SK-N-SH (cell line): ENCODE data around the gene CPNE2. TPM values are rescaled to one million over a fixed set of nuclear protein-coding genes. Genes with fewer than 3 reads are reported as not detected.

Experiments used
- CTCF ChIA-PET: fragments of 300-600, 350-600 bp; formaldehyde crosslinking; extraction: SDS; loops from one replicate; lab custom pipeline; 2021; lab: Yijun Ruan, JAX
- POLR2A ChIA-PET: fragments of 350-600 bp; sonication (Branson Sonifier 250); formaldehyde crosslinking; extraction: SDS; loops from one replicate; lab custom pipeline; 2020; ENCODE audit warnings: antibody characterized with exemption, inconsistent platforms; lab: Yijun Ruan, JAX
- DNase-seq: peaks from one replicate; pipeline ENCODE4 v3.0.0; 2012
- H2AFZ ChIP-seq: fragments of 200-600 bp; sonication (generic); 2 replicates; pipeline ENCODE4 v1.8.1; 2016; ENCODE audit warnings: antibody characterized with exemption, mild to moderate bottlenecking, low read depth
- H3F3A ChIP-seq: fragments of 200-600 bp; sonication (generic); replicated peaks from 2 replicates; pipeline ENCODE3; 2016; ENCODE audit warnings: antibody characterized with exemption, mild to moderate bottlenecking; ENCODE audit not compliant: insufficient read depth
- H3K27ac ChIP-seq, 2 experiments: fragments of 200-500 bp in 1 of 2; fragments of 200-600 bp in 1 of 2; sonication (Bioruptor generic) in 1 of 2; sonication (generic), shearing (Covaris generic) in 1 of 2; 2 replicates each; pipeline versions ENCODE4 v1.5.1 to v1.6.1; 2014 to 2016; ENCODE audit warnings: low read depth in 2 of 2, inconsistent platforms in 1 of 2, low read length in 1 of 2, mild to moderate bottlenecking in 1 of 2, mixed read lengths in 1 of 2
- H3K27me3 ChIP-seq: fragments of 200-600 bp; sonication (generic), shearing (Covaris generic); 2 replicates; pipeline ENCODE4 v1.6.1; 2016; ENCODE audit warnings: mixed run types; ENCODE audit not compliant: insufficient read depth
- H3K36me3 ChIP-seq, 2 experiments: fragments of 200-500 bp in 1 of 2; fragments of 200-600 bp in 1 of 2; sonication (Bioruptor generic) in 1 of 2; sonication (generic) in 1 of 2; replicated peaks in 1 of 2; 2 replicates each; pipeline versions ENCODE3 to v1.5.1; 2014 to 2016; ENCODE audit warnings: low read length in 1 of 2, mild to moderate bottlenecking in 1 of 2; ENCODE audit not compliant: insufficient read depth in 2 of 2, control insufficient read depth in 1 of 2
- H3K4me1 ChIP-seq, 2 experiments: fragments of 200-500 bp in 1 of 2; fragments of 200-600 bp in 1 of 2; sonication (Bioruptor generic) in 1 of 2; sonication (generic), shearing (Covaris generic) in 1 of 2; 2 replicates each; pipeline versions ENCODE4 v1.5.1 to v1.6.1; 2014 to 2016; ENCODE audit warnings: low read depth in 1 of 2, low read length in 1 of 2, mixed run types in 1 of 2; ENCODE audit not compliant: insufficient read depth in 2 of 2, control insufficient read depth in 1 of 2
- H3K4me2 ChIP-seq: fragments of 200-600 bp; sonication (generic), shearing (Covaris generic); 2 replicates; pipeline ENCODE4 v1.6.1; 2017; ENCODE audit warnings: mixed run types
- H3K4me3 ChIP-seq, 2 experiments: fragments of 200-500 bp in 1 of 2; fragments of 200-600 bp in 1 of 2; sonication (Bioruptor generic) in 1 of 2; sonication (generic), shearing (Covaris generic) in 1 of 2; 2 replicates each; pipeline versions ENCODE4 v1.5.1 to v1.8.1; 2014 to 2016; ENCODE audit warnings: low read depth in 2 of 2, inconsistent platforms in 1 of 2, low read length in 1 of 2, mild to moderate bottlenecking in 1 of 2, mixed read lengths in 1 of 2, moderate library complexity in 1 of 2
- H3K79me2 ChIP-seq: fragments of 200-600 bp; sonication (generic); 2 replicates; pipeline ENCODE4 v1.8.1; 2017; ENCODE audit warnings: mild to moderate bottlenecking; ENCODE audit not compliant: insufficient read depth
- H3K9ac ChIP-seq: fragments of 200-600 bp; sonication (generic); 2 replicates; pipeline ENCODE4 v1.6.1; 2017; ENCODE audit warnings: mixed run types
- H3K9me2 ChIP-seq: fragments of 200-600 bp; sonication (generic); 2 replicates; pipeline ENCODE4 v1.6.1; 2017; ENCODE audit warnings: mixed run types
- H3K9me3 ChIP-seq: fragments of 200-600 bp; sonication (generic); 2 replicates; pipeline ENCODE4 v1.6.1; 2017; ENCODE audit warnings: mixed run types, mild to moderate bottlenecking, moderate library complexity
- H4K20me1 ChIP-seq: fragments of 200-600 bp; sonication (generic); 2 replicates; pipeline ENCODE4 v1.6.1; 2017; ENCODE audit warnings: mild to moderate bottlenecking, mixed run types; ENCODE audit not compliant: insufficient read depth
- ELF1 ChIP-seq: IDR thresholded peaks from 2 replicates; pipeline ENCODE4 v1.4.0; 2012
- FOSL2 ChIP-seq: IDR thresholded peaks from 2 replicates; pipeline ENCODE4 v1.4.0; 2012; ENCODE audit warnings: low read depth, mild to moderate bottlenecking, moderate library complexity, borderline replicate concordance
- FOXM1 ChIP-seq: IDR thresholded peaks from 2 replicates; pipeline ENCODE4 v1.4.0; 2012; ENCODE audit warnings: low read depth, mild to moderate bottlenecking
- MXI1 ChIP-seq: IDR thresholded peaks from 2 replicates; pipeline ENCODE4 v1.6.1; 2012; ENCODE audit warnings: mild to moderate bottlenecking, low read depth, low read length, improper control_type of control experiment
- POLR2AphosphoS5 ChIP-seq: IDR thresholded peaks from 2 replicates; pipeline ENCODE4 v1.6.1; 2012; ENCODE audit warnings: low read depth, low read length
- RCOR1 ChIP-seq: fragments of 150-350 bp; IDR thresholded peaks from 2 replicates; pipeline ENCODE4 v1.6.1; 2017; ENCODE audit warnings: antibody characterized with exemption, low read length
- WGBS: methylation state at CpG from one replicate; pipeline ENCODE4 v1.1.6; 2017; ENCODE audit warnings: low lambda C conversion rate; 5-methylcytosine and 5-hydroxymethylcytosine counted together
- polyA plus RNA-seq, 3 experiments: library from polyadenylated mRNA; depleted of rRNA; stranded (reverse); fragments of >200 nt; gene quantifications; 2 replicates each; pipeline ENCODE4 v1.2.3, GENCODE V29; 2012
- TF ChIP-seq, protein P1 (sequence below): IDR thresholded peaks from 2 replicates; pipeline ENCODE4 v1.4.0; 2012; ENCODE audit warnings: low read depth, borderline replicate concordance
- TF ChIP-seq, protein P2 (sequence below): IDR thresholded peaks from 2 replicates; pipeline ENCODE4 v1.4.0; 2012; ENCODE audit warnings: low read depth, borderline replicate concordance
- TF ChIP-seq, protein P3 (sequence below): IDR thresholded peaks from 2 replicates; pipeline ENCODE4; 2012
- TF ChIP-seq, protein P4 (sequence below): fragments of 150-350 bp; IDR thresholded peaks from 2 replicates; pipeline ENCODE4 v1.6.1; 2016; ENCODE audit warnings: mild to moderate bottlenecking, low read depth, low read length

Gene CPNE2
- polyA plus RNA-seq, 1 of the 3 experiments (the other 2 are of a cell fraction) = 73.0 TPM

DNA sequence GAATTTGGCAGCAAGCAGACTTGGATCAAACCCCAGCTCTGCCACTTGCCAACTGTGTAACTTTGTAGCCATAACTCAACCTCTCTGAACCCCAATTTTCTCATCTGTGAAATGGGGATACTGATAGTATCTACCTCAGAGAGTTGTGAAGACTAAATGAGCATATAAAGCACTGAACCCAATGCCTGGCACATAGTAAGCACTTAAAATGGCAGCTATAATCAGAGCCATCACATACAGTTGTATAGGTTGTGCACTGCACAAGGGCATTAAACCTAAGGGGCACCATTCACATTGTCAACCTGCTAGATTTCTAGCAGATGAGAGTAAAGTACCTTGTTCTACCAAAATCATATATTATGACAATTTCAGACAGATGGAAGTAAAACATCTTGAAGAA, 10.6 kb upstream of the CPNE2 start:
- CTCF ChIA-PET = interaction anchor here (1.4 to 4.2 kb wide), 2 partner anchors 89 to 218 kb away, joined by 3 to 25 read pairs; no protein-coding TSS in a partner anchor
- H3K4me2 ChIP-seq = no peak overlapping the region

DNA sequence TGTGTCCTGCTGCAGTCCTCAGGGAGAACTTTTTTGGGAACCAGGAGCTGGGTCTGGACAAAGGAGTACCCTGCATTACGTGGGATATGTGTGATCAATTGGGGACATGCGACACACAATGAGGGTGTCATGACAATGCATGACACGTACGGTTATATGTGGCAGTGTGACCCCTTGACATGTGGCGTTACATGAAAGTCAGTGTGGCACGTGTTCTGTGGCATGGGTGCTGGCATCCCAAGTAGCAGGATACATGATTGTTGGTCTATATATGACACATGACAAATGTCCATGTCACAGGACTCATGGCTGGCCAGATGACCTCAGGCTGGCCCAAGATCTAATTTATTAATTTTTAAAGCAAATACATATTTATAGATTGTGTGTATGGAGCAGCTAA, 9.7 kb upstream of the CPNE2 start:
- H3K4me3 ChIP-seq = no peak overlapping the region
- no peak overlapping the region for H2AFZ ChIP-seq
- H3F3A ChIP-seq = no peaks in the 10 kb centered on the region
- H3K4me2 ChIP-seq = no peak overlapping the region
- TF ChIP-seq RCOR1 (no peak), FOSL2 (no peak), ELF1 (no peak)
- TF ChIP-seq, protein P1, sequence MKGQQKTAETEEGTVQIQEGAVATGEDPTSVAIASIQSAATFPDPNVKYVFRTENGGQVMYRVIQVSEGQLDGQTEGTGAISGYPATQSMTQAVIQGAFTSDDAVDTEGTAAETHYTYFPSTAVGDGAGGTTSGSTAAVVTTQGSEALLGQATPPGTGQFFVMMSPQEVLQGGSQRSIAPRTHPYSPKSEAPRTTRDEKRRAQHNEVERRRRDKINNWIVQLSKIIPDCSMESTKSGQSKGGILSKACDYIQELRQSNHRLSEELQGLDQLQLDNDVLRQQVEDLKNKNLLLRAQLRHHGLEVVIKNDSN = no peak
- no peak overlapping the region for H3K27ac ChIP-seq
- CTCF ChIA-PET = interaction anchor here (1.0 to 4.2 kb wide), 11 partner anchors 11 to 437 kb away, joined by 3 to 34 read pairs (median 7); partner anchors contain the start of gene CPNE2
- POLR2A ChIA-PET = no interaction called here
- H3K9ac ChIP-seq = no peak overlapping the region
- DNase-seq = no peak
- no peaks in the 10 kb centered on the region for H4K20me1 ChIP-seq
- H3K9me3 ChIP-seq = no peaks in the 10 kb centered on the region
- peaks cover 0 to 4% of the 10 kb centered on the region in 2 experiments; a peak in 1 of 4 replicates for H3K4me1 ChIP-seq
- no peaks in the 10 kb centered on the region for H3K36me3 ChIP-seq
- H3K9me2 ChIP-seq = no peaks in the 10 kb centered on the region
- no peaks in the 10 kb centered on the region for H3K27me3 ChIP-seq
- no peaks in the 10 kb centered on the region for H3K79me2 ChIP-seq
- WGBS = 85% methylated on average over 6 of the region's 6 CpGs

More for the DNA sequence above, 10.6 kb upstream of the CPNE2 start:
- no peaks in the 10 kb centered on the region for H3K27me3 ChIP-seq
- TF ChIP-seq MXI1 = no peak
- no peak for TF ChIP-seq FOSL2
- TF ChIP-seq, all 33 proteins: peak for 0
- Histone ChIP-seq H3K79me2 (no peaks in the 10 kb centered on the region), H3K36me3 (no peaks in the 10 kb centered on the region), H3F3A (no peaks in the 10 kb centered on the region), H4K20me1 (no peaks in the 10 kb centered on the region), H3K9me3 (no peaks in the 10 kb centered on the region), H3K9ac (no peak overlapping the region), H3K9me2 (no peaks in the 10 kb centered on the region), H2AFZ (no peak overlapping the region), H3K27ac (no peak overlapping the region), H3K4me1 (peaks cover 0 to 4% of the 10 kb centered on the region in 2 experiments; a peak in 1 of 4 replicates), H3K4me3 (no peak overlapping the region)
- POLR2A ChIA-PET = no interaction called here
- DNase-seq = no peak

DNA sequence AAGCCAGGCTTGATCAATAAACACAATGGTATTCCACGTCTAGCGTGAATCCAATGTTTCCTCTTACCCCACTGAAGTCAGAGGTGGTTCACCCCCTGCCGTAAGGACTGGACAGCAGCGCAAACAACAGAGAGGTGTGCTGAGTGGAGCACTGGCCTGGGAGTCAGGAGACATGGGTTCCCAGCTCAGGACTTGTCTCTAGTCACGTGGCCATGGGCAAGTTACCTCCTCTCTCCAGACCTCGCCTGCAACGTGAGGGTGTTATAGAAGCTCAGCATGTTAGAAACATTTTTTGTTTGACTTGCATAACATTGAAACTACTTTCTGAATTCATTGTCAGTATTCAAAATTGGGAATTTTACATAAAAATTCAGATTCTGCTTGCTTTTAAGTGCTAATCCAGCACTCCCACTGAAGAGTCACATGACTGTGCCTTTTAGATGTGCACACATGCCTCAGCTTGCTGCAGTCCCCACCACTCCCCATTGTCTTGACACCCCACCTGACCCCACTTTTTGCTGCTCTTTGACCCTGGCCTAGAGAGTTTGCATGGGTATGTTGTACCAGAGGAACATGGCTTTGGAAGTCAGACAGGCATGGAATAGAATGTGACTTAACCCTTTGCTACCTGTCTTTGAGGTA, 8.8 kb upstream of the CPNE2 start:
- TF ChIP-seq FOXM1 = no peak
- no peak for TF ChIP-seq POLR2AphosphoS5
- TF ChIP-seq, protein P2, sequence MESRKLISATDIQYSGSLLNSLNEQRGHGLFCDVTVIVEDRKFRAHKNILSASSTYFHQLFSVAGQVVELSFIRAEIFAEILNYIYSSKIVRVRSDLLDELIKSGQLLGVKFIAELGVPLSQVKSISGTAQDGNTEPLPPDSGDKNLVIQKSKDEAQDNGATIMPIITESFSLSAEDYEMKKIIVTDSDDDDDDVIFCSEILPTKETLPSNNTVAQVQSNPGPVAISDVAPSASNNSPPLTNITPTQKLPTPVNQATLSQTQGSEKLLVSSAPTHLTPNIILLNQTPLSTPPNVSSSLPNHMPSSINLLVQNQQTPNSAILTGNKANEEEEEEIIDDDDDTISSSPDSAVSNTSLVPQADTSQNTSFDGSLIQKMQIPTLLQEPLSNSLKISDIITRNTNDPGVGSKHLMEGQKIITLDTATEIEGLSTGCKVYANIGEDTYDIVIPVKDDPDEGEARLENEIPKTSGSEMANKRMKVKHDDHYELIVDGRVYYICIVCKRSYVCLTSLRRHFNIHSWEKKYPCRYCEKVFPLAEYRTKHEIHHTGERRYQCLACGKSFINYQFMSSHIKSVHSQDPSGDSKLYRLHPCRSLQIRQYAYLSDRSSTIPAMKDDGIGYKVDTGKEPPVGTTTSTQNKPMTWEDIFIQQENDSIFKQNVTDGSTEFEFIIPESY = no peak
- no peak for TF ChIP-seq FOSL2
- TF ChIP-seq, protein P3, sequence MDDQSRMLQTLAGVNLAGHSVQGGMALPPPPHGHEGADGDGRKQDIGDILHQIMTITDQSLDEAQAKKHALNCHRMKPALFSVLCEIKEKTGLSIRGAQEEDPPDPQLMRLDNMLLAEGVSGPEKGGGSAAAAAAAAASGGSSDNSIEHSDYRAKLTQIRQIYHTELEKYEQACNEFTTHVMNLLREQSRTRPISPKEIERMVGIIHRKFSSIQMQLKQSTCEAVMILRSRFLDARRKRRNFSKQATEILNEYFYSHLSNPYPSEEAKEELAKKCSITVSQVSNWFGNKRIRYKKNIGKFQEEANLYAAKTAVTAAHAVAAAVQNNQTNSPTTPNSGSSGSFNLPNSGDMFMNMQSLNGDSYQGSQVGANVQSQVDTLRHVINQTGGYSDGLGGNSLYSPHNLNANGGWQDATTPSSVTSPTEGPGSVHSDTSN = no peak
- TF ChIP-seq, protein P4, sequence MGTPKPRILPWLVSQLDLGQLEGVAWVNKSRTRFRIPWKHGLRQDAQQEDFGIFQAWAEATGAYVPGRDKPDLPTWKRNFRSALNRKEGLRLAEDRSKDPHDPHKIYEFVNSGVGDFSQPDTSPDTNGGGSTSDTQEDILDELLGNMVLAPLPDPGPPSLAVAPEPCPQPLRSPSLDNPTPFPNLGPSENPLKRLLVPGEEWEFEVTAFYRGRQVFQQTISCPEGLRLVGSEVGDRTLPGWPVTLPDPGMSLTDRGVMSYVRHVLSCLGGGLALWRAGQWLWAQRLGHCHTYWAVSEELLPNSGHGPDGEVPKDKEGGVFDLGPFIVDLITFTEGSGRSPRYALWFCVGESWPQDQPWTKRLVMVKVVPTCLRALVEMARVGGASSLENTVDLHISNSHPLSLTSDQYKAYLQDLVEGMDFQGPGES = no peak
- TF ChIP-seq ELF1 = no peak
- no peaks in the 10 kb centered on the region for H3K36me3 ChIP-seq
- H3K4me2 ChIP-seq = no peak overlapping the region
- H3K4me1 ChIP-seq = peaks cover 0 to 4% of the 10 kb centered on the region in 2 experiments; a peak in 1 of 4 replicates
- DNase-seq = no peak
- H3K27me3 ChIP-seq = no peaks in the 10 kb centered on the region
- no peak overlapping the region for H3K9ac ChIP-seq
- no peak overlapping the region for H2AFZ ChIP-seq
- no peaks in the 10 kb centered on the region for H3K79me2 ChIP-seq
- H3K27ac ChIP-seq = no peak overlapping the region
- WGBS = 62% methylated on average over 5 of the region's 7 CpGs
- no peaks in the 10 kb centered on the region for H3K9me2 ChIP-seq
- H3K4me3 ChIP-seq = no peak overlapping the region
- CTCF ChIA-PET = interaction anchor here (0.6 to 4.2 kb wide), 46 partner anchors 8 to 440 kb away, joined by 3 to 34 read pairs (median 5); partner anchors contain the start of genes ARL2BP, CPNE2, PSME3IP1 and RSPRY1
- no peaks in the 10 kb centered on the region for H3K9me3 ChIP-seq
- H3F3A ChIP-seq = no peaks in the 10 kb centered on the region
- no peaks in the 10 kb centered on the region for H4K20me1 ChIP-seq
- POLR2A ChIA-PET = no interaction called here
